Stimulated activated CD8-positive, alpha-beta memory T cell treated with anti-CD3 and anti-CD28 coated beads, Interleukin-2, amount 100 ng/mL, for 1 hour (primary cell): ENCODE results near the gene RYR2.
A peak's percentile ranks its signal among the peaks of the same experiment; 100 is the strongest.
"Not testable (repeated sequence)": the region's sequence is repeated elsewhere in the genome, so short reads cannot be mapped to it uniquely, and the experiment has no call there.

ENCODE experiments used
- DNase-seq, 2 donors: peaks; one replicate each; pipeline ENCODE4 v3.0.0-alpha.2; 2020; ENCODE audit warnings: low read depth in 2 of 2

The RYR2 gene

DNA sequence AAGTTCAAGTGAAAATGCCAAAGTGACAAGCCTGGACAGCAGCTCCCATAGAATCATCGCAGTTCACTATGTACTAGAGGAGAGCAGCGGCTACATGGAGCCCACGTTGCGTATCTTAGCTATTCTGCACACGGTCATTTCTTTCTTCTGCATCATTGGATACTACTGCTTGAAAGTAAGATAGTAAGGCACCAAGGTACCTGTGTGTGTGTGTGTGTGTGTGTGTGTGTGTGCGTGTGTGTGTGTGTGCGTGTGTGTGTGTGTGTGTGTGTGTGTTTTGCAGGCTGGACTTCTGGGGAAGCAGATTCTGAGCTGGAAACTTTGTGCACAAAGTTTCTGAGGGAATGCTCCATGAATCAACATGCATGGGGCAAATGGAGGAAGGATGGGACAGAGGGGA, 750.2 kb downstream of the RYR2 start:
- DNase-seq, result no peak

- DNase-seq, result no peak
Measured at GRCh38 chr1:237792726-237793125, 750.7 kb downstream of the RYR2 start.

- no peak for DNase-seq
Measured at GRCh38 chr1:237794071-237794470, 752.1 kb downstream of the RYR2 start.

GRCh38 chr1:237795558-237795957, 753.6 kb downstream of the RYR2 start:
- DNase-seq, result no peak

DNA sequence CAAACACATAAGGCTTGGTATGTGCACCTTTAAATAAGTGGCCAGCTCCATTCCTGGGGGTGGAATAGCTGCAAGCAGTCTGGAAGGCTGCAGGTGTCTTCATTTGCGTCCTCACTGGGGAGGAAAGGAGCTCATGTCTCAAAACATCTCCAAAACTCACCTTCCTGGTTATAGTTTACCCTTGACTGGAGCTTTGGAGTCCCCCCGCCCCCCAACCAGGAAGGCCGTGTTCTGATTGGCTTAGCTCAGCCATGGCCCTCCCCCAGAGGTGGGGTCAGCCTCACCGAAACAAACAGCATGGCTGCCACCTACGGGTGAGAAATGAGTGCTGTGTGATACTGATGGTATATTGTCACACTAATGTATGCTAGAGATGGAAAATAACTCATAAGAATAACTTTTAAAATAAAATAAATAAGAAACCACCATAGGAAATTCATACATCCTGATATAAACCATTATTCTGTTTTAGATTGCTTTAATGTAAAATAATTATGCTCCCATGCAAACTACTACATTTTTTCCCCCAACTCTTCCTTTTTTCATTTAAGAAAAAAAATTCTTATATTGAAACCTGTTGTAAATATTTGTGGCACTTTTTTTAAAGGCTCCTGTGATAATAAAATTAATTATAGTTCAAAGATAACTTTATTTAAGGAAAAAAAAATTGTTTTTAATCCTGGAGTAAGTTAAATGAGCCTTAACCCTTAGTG, 757.9 kb downstream of the RYR2 start:
- DNase-seq, result peak in 1 of 2 donors; percentile 7

GRCh38 chr1:237804516-237804915, 762.5 kb downstream of the RYR2 start:
- DNase-seq, result no peak

GRCh38 chr1:237809099-237809498, 767.1 kb downstream of the RYR2 start:
- DNase-seq, result no peak

DNA sequence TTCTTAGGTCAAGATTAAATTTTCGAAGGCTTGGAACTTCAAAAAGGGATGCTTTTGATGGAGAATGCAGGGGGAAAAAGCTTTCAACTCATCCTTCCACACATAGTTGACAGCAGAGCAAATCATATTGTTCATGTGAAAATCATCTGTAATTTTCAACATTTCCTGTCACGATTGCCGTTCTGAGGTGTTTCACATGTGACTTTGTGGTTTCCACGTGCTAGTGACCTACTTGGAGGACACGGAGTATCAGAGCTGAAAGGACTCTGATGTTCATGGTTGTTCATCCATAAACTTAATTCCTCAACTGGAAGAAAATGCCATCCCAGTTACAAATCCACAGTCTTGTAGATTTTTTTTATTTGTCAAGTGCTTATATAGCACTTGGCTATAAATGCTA, 769.6 kb downstream of the RYR2 start:
- DNase-seq, result no peak

DNA sequence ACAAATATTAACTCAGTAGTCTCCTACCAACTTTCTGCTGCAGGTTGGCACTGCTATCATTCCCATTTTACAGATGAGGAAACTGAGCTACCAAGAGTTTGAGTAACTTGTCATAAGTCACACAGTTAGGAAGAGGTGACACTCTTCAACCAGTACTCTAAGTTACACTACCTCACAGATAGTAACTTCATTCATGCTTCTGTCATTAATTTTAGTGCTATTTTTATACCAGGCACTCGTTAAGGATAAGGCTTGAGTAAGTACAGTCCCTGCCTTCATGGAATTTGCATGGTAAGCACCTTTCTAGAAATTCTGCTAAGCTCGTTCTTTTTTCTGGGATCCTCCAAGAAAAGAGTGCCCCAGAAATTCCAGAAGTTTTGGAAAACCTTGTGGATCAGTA, 770.1 kb downstream of the RYR2 start:
- no peak for DNase-seq

GRCh38 chr1:237814319-237814924, 772.4 kb downstream of the RYR2 start:
- DNase-seq, result no peak

- no peak for DNase-seq
Measured at GRCh38 chr1:237817277-237817676, 775.3 kb downstream of the RYR2 start.

GRCh38 chr1:237820634-237821033, 778.6 kb downstream of the RYR2 start:
- DNase-seq, result not testable (repeated sequence)

DNA sequence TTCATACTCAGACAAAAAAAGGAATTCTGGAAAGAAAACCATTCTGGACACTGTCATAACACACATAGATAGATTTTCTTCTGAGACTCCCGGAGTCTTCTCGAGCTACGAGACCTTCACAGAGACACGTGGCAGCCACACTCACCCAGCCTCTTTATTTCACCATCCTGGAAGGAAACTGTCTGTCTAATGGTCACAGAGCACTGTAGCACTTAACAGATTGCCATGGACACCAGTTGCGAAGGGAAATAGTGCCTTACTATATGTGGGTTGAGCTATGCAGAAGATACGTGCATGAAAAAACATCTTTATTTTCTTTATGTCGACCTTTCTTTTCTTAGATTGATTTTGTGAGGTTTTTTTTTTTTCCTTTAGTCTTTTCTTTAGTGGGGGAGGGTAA, 790.9 kb downstream of the RYR2 start:
- no peak for DNase-seq

DNA sequence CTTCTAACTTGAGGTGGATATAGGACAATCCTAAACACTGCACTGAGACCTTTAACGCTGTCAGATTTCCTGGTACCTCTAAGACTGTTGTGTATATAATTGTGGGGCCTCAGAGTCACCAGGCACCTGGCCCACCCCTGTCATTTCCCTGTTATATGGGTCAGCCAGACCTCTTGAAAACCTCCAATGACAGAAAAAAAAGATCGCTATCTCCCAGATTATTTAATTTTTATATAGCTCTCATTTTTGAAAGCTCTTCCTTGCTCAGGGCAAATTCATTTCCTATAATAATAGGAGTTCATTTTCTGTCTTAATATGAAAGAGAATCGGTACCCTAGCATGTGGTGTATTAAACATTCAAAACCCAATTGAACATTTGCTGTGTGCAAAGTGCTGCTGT, 792.1 kb downstream of the RYR2 start:
- no peak for DNase-seq

DNA sequence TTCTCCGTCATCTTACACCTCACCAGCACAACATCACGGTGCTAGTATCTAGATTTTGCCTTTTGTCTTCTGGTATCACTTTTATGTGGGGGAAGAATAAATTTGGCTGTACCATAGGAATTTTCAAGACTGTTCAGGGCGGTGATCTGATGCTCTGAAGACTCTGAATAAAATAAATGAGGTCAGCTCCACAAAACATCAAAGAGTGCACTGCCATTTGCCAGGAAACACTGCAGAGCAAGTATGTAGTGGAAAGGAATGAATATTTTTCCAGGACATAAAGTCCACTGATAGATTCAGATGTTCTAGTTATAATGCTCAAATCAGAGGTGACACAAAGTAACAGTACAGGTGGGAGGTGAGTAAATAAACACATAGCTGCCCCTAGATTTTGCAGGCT, 792.5 kb downstream of the RYR2 start:
- DNase-seq, result no peak

DNA sequence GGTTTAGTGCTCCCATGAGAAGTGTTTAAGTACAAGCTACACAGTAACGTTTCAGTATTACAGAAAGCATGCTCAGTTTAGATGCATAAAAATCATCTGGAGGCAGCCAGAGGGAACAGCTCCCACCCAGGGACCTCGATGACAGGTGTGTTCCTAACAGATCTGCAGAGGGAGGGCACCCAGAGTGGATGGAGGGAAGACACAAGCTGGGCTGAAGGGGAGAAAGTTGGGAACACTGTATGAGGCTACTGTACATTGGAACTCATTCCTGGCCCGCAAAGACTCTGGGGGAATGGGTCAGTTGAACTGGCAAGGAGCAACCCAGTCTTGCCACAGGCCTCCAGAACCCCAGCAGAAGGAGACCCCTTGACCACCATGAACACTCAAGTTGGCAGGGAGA, 796.3 kb downstream of the RYR2 start:
- no peak for DNase-seq

GRCh38 chr1:237838904-237839534, 797.0 kb downstream of the RYR2 start:
- no peak for DNase-seq

- DNase-seq, result no peak
Measured at GRCh38 chr1:237841485-237841884, 799.5 kb downstream of the RYR2 start.

DNA sequence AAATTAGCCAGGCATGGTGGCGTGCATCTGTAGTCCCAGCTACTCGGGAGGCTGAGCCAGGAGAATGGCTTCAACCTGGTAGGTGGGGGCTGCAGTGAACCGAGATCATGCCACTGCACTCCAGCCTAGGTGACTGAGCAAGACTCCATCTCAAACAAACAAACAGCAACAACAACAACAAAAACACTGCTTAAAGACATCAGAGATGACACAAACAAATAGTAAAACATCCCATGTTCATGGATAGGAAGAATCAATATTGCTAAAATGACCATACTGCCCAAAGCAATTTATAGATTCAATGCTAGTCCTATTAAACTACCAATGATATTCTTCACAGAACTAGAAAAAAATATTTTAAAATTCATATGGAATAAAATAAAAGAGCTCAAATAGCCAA, 801.5 kb downstream of the RYR2 start:
- not testable (repeated sequence) for DNase-seq

GRCh38 chr1:237851210-237851845, 809.3 kb downstream of the RYR2 start:
- DNase-seq, result no peak

DNA sequence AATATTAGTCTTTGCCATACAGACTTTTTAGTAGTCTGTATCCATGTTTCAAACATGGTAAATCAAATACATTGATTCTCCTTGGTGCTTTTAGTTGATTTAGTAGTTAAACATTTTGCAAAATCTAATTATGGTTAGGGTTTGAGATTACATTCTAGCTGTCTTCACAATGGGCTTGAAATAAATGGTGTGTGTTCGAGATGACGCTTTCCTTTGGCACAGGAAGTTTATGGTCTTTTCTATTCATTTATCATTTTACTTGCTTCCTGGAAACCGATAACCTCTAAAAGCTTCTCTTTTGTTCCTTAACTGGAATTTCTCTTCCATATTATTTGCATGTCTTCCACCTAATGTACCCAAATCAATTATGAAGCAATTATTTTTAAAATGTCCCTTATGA, 810.4 kb downstream of the RYR2 start:
- no peak for DNase-seq

DNA sequence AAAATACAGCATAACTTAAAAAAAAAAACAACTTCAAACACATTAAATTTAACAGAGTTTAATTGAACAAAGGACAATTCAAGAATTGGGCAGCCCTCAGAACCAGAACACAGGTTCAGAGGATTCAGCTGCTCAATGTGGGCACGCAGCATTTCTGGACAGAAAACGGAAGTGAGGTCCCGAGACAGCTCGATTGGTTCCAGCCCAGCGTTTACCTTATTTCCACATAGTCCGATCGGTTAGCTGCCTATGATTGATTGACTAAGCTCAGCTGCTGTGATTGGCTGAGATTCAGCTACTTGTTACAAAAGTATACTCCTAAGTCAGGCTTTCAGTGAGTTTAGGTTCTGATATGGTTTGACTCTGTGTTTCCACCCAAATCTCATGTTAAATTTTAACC, 815.5 kb downstream of the RYR2 start:
- DNase-seq, result no peak

- no peak for DNase-seq
Measured at GRCh38 chr1:237858992-237859391, 817.0 kb downstream of the RYR2 start.
